ENCODE data around the gene PEX16.

The PEX16 gene

DNA sequence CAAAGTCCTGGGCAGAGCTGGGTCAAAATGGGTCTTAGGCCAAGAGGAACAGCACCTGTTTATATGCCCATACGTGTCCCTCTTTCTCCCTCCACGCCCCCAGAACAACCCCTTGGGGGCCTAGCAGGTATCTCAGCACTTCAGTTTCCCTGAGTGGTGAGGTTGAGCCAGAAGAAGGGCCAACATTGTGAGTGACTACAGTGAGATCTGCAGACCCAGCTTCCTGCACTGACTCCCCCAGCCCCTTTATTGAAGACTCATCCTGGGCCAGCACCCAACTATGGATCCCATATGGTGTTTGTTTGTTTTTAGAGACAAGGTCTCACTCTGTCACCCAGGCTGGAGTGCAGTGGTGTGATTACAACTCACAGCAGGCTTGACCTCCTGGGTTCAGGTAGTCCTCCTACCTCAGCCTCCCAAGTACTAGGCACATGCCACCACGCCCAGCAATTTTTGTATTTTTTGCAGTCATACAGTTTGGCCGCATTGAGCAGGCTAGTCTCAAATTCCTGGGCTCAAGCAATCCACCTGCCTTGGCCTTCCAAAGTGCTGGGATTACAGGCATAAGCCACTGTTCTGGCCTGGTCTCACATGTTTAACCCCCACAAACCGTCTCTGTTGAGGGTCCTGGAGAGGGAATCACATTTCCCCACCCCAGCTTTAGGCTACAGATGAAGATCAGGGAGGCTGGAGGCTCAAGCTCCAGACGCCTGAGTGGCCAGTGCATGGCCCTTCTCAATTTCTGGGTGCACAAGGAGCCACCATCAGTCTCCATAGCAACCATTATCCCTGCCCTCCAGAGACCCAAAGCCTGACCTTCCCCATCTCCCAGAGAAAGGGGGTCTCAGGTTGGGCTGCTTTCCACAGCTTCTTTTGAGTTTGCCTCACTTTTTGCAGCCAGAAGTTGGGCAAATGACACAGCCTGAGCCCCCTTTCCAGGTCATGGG is 3.1 kb upstream of the PEX16 start:
- TF ChIP-seq TAF1 (IDR thresholded peaks at IDR 0.05; ENCODE audit: borderline replicate concordance, insufficient read depth, low read length) = no peak
- no peak for TF ChIP-seq POLR2AphosphoS5 (IDR thresholded peaks at IDR 0.05; ENCODE audit: low read depth, low read length)
- TF ChIP-seq SIN3A (IDR thresholded peaks at IDR 0.05; ENCODE audit: borderline replicate concordance, insufficient read depth, low read length) = no peak
- TF ChIP-seq FOXP2 (optimal IDR thresholded peaks at IDR 0.05; ENCODE audit: borderline replicate concordance, extremely low read depth, extremely low read length, insufficient read depth) = no peak
- no peak for TF ChIP-seq REST (IDR thresholded peaks at IDR 0.05; ENCODE audit: insufficient read depth in 1 of 2, low read depth in 2 of 2, low read length in 2 of 2)

- TF ChIP-seq FOXP2 (optimal IDR thresholded peaks at IDR 0.05; ENCODE audit: borderline replicate concordance, extremely low read depth, extremely low read length, insufficient read depth) = no peak
- no peak for TF ChIP-seq TAF1 (IDR thresholded peaks at IDR 0.05; ENCODE audit: borderline replicate concordance, insufficient read depth, low read length)
- TF ChIP-seq POLR2AphosphoS5 (IDR thresholded peaks at IDR 0.05; ENCODE audit: low read depth, low read length) = no peak
- no peak for TF ChIP-seq REST (IDR thresholded peaks at IDR 0.05; ENCODE audit: insufficient read depth in 1 of 2, low read depth in 2 of 2, low read length in 2 of 2)
- TF ChIP-seq SIN3A (IDR thresholded peaks at IDR 0.05; ENCODE audit: borderline replicate concordance, insufficient read depth, low read length) = no peak
Observed at GRCh38 chr11:45919806-45920530, 2.3 kb upstream of the PEX16 start.

DNA sequence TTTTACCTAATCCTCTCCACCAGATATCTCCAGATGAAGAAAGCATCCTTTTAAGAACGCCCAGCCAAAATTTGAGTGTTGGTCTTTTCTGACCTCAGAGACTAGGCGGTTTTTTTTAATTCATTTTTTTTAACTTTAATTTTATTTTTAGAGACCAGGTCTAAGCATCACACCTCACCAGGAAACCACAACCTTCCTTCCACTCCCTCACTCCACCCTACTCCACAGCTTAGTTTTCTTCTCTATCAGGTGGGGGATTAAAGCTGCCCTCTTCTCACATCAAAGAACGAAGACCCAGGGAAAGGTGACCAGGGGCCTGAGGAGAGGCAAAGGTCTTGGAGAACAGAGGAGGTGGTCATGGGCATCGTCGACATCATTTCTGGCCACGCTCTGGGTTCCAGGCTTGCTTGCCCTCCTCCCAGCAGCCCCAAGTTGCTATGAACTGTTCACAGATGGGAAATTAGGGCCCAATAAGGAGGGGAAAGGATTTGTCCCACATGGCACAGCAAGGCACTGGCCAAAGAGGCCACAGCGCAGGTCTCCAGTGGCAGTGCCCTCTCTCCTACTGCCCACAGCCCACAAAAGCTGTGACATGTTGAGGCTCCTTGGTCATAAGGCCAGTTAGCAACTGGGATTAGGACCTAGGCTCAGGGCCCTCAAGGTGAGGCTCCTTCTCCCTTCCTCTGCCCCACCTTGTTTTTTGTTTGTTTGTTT is 1.4 kb upstream of the PEX16 start:
- no peak for TF ChIP-seq SIN3A (IDR thresholded peaks at IDR 0.05; ENCODE audit: borderline replicate concordance, insufficient read depth, low read length)
- TF ChIP-seq FOXP2 (optimal IDR thresholded peaks at IDR 0.05; ENCODE audit: borderline replicate concordance, extremely low read depth, extremely low read length, insufficient read depth) = no peak
- no peak for TF ChIP-seq TAF1 (IDR thresholded peaks at IDR 0.05; ENCODE audit: borderline replicate concordance, insufficient read depth, low read length)
- no peak for TF ChIP-seq REST (IDR thresholded peaks at IDR 0.05; ENCODE audit: insufficient read depth in 1 of 2, low read depth in 2 of 2, low read length in 2 of 2)
- no peak for TF ChIP-seq POLR2AphosphoS5 (IDR thresholded peaks at IDR 0.05; ENCODE audit: low read depth, low read length)

DNA sequence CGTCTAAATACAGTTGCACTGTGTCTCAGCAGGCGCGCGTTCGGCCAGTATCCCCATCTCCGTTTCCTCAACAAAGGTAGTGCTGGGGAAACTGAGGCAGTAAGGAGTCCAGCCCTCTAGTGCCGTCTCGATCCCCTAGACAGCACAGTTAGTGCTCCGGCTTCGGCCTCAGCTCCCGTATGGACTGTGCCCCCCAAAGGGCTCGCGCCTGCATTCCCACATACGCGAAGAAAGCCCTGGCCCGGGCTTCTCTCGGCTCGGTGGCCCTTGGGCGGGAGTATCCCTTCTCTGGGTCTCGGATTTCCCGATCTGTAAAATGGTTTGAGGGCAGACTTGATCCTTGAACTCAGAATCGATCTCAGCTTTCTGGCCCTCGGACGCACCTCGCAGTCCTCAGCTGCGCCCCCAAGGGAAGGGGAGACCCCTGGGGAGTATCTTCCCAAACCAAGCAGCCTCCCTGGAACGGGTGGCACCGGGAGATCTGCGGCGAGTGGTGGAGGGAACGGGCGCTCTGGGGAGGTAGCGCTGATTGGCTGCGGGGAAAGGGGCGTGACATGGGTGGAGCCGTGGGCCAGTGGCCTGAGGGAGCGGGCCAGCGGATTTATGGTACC is 759 bp upstream of the PEX16 start:
- TF ChIP-seq FOXP2 (optimal IDR thresholded peaks at IDR 0.05; ENCODE audit: borderline replicate concordance, extremely low read depth, extremely low read length, insufficient read depth) (no peak), SIN3A (IDR thresholded peaks at IDR 0.05; ENCODE audit: borderline replicate concordance, insufficient read depth, low read length) (no peak), TAF1 (IDR thresholded peaks at IDR 0.05; ENCODE audit: borderline replicate concordance, insufficient read depth, low read length) (no peak), REST (IDR thresholded peaks at IDR 0.05; ENCODE audit: insufficient read depth in 1 of 2, low read depth in 2 of 2, low read length in 2 of 2) (0 out of 4 replicates have a peak, but pooled peaks of 1 of the 2 experiments have one; percentile 27), POLR2AphosphoS5 (IDR thresholded peaks at IDR 0.05; ENCODE audit: low read depth, low read length) (peak; percentile 51; the same call in 1 of the 2 replicates)
